SU-DHL-6 (cell line): Measurements from ENCODE around the gene ARFGEF3.

Experiments used
- H2AFZ ChIP-seq: fragments of 200-600 bp; sonication (generic); 2 replicates; pipeline ENCODE4 v1.6.1; 2014; ENCODE audit warnings: low read depth, mild to moderate bottlenecking, moderate library complexity, mixed read lengths, antibody characterized with exemption, low read length; ENCODE audit not compliant: severe bottlenecking
- H3F3A ChIP-seq: fragments of 200-600 bp; shearing (Covaris generic); 2 replicates; pipeline ENCODE4 v1.6.0; 2016; ENCODE audit warnings: antibody characterized with exemption, mild to moderate bottlenecking; ENCODE audit not compliant: insufficient read depth
- H3K27ac ChIP-seq: fragments of 200-600 bp; sonication (generic); 2 replicates; pipeline ENCODE4 v1.5.1; 2016; ENCODE audit warnings: low read depth, mild to moderate bottlenecking, low read length, moderate library complexity, mixed read lengths
- H3K27me3 ChIP-seq: fragments of 200-600 bp; sonication (generic), shearing (Covaris generic); 2 replicates; pipeline ENCODE4 v1.6.0; 2014; ENCODE audit warnings: mild to moderate bottlenecking, low read length
- H3K36me3 ChIP-seq: fragments of 200-600 bp; sonication (generic); 2 replicates; pipeline ENCODE4 v1.6.1; 2014; ENCODE audit warnings: mild to moderate bottlenecking, low read length, mixed read lengths
- H3K4me2 ChIP-seq: fragments of 300-600, 200-600 bp; shearing (Covaris generic), sonication (generic); 2 replicates; pipeline ENCODE4 v1.6.0; 2014; ENCODE audit warnings: low read length, low read depth, mild to moderate bottlenecking; ENCODE audit not compliant: poor library complexity, severe bottlenecking
- H3K4me3 ChIP-seq: fragments of 200-600 bp; sonication (generic); 2 replicates; pipeline ENCODE4 v1.5.1; 2014; ENCODE audit warnings: antibody characterized with exemption, low read length, mild to moderate bottlenecking, mixed read lengths; ENCODE audit not compliant: insufficient read depth, poor library complexity, severe bottlenecking
- H3K79me2 ChIP-seq: fragments of 200-600 bp; sonication (generic); 2 replicates; pipeline ENCODE4 v1.6.1; 2014; ENCODE audit warnings: mild to moderate bottlenecking, low read length, moderate library complexity; ENCODE audit not compliant: insufficient read depth
- H3K9ac ChIP-seq: fragments of 200-600 bp; sonication (generic); 2 replicates; pipeline ENCODE4 v1.7.0; 2014; ENCODE audit warnings: mild to moderate bottlenecking, low read length
- H3K9me2 ChIP-seq: fragments of 200-600 bp; sonication (generic); replicated peaks from 2 replicates; pipeline ENCODE4 v1.6.1; 2014; ENCODE audit warnings: low read length; ENCODE audit not compliant: insufficient read depth
- H3K9me3 ChIP-seq: fragments of 200-600 bp; sonication (generic); 2 replicates; pipeline ENCODE4 v1.6.1; 2014; ENCODE audit warnings: low read length, mixed read lengths; ENCODE audit not compliant: insufficient read depth
- H4K20me1 ChIP-seq: fragments of 200-600 bp; sonication (generic); 2 replicates; pipeline ENCODE4 v1.6.1; 2014; ENCODE audit warnings: low read depth, mild to moderate bottlenecking, antibody characterized with exemption, low read length, moderate library complexity, mixed read lengths
- CTCF ChIP-seq: fragments of 200-600 bp; sonication (generic); IDR thresholded peaks from one replicate; pipeline ENCODE4 v1.5.1; 2017; ENCODE audit warnings: antibody characterized with exemption, mild to moderate bottlenecking, low read length, moderate library complexity; ENCODE audit not compliant: insufficient read depth, poor library complexity, severe bottlenecking
- EZH2phosphoT487 ChIP-seq: fragments of 200-600 bp; sonication (generic), shearing (Covaris generic); conservative IDR thresholded peaks from 2 replicates; pipeline ENCODE4 v1.6.1; 2018; ENCODE audit warnings: mild to moderate bottlenecking, antibody characterized with exemption, low read length, moderate library complexity, mixed read lengths

Gene ARFGEF3

GRCh38 chr6:138187156-138187555 is 25.4 kb downstream of the ARFGEF3 start:
- Histone ChIP-seq H3K36me3 (no peaks in the 10 kb centered on the region), H3K27me3 (no peaks in the 10 kb centered on the region), H3K4me2 (no peak overlapping the region), H3K9me2 (no peaks in the 10 kb centered on the region), H2AFZ (no peak overlapping the region), H3K4me3 (no peak overlapping the region), H3K27ac (no peak overlapping the region), H3K9me3 (no peaks in the 10 kb centered on the region), H3K79me2 (no peaks in the 10 kb centered on the region), H3F3A (no peaks in the 10 kb centered on the region), H4K20me1 (no peaks in the 10 kb centered on the region), H3K9ac (no peak overlapping the region)
- TF ChIP-seq CTCF (no peak), EZH2phosphoT487 (no peak)

- no peaks in the 10 kb centered on the region for H4K20me1 ChIP-seq
- no peaks in the 10 kb centered on the region for H3K79me2 ChIP-seq
- no peak for TF ChIP-seq CTCF
- no peak for TF ChIP-seq EZH2phosphoT487
- no peaks in the 10 kb centered on the region for H3K9me3 ChIP-seq
- no peak overlapping the region for H3K4me3 ChIP-seq
- H3F3A ChIP-seq = no peaks in the 10 kb centered on the region
- no peak overlapping the region for H3K27ac ChIP-seq
- H3K36me3 ChIP-seq = no peaks in the 10 kb centered on the region
- H3K27me3 ChIP-seq = no peaks in the 10 kb centered on the region
- no peak overlapping the region for H3K4me2 ChIP-seq
- H2AFZ ChIP-seq = no peak overlapping the region
- H3K9me2 ChIP-seq = no peaks in the 10 kb centered on the region
- H3K9ac ChIP-seq = no peak overlapping the region
Measured at GRCh38 chr6:138188278-138188941, 26.7 kb downstream of the ARFGEF3 start.

GRCh38 chr6:138194287-138194686 is 32.5 kb downstream of the ARFGEF3 start:
- Histone ChIP-seq H3K9me3 (no peaks in the 10 kb centered on the region), H3K9me2 (no peaks in the 10 kb centered on the region), H3F3A (no peaks in the 10 kb centered on the region), H3K79me2 (no peaks in the 10 kb centered on the region), H3K4me3 (no peak overlapping the region), H3K36me3 (no peaks in the 10 kb centered on the region), H2AFZ (no peak overlapping the region), H3K4me2 (no peak overlapping the region), H3K27me3 (no peaks in the 10 kb centered on the region), H3K9ac (no peak overlapping the region), H3K27ac (no peak overlapping the region), H4K20me1 (no peaks in the 10 kb centered on the region)
- TF ChIP-seq EZH2phosphoT487 (no peak), CTCF (no peak)
